Tibial nerve (tissue), 3 donors: ENCODE measurements around the gene BTBD9.

Source experiments
- POLR2A ChIP-seq, 2 donors: fragments of 450-650 bp; IDR thresholded peaks; one replicate each; pipeline ENCODE4 v1.6.1; 2017; ENCODE audit warnings: antibody characterized with exemption in 2 of 2, mild to moderate bottlenecking in 2 of 2, moderate library complexity in 2 of 2
- TF ChIP-seq, protein P1 (sequence below), 5 experiments: fragments of 200-600 bp in 3 of 5; fragments of 450-650 bp in 2 of 5; sonication (generic) in 3 of 5; IDR thresholded peaks; one replicate each; pipeline ENCODE4 v1.5.1; 2016 to 2019; ENCODE audit warnings: antibody characterized with exemption in 5 of 5, mild to moderate bottlenecking in 3 of 5, moderate library complexity in 2 of 5

DNA sequence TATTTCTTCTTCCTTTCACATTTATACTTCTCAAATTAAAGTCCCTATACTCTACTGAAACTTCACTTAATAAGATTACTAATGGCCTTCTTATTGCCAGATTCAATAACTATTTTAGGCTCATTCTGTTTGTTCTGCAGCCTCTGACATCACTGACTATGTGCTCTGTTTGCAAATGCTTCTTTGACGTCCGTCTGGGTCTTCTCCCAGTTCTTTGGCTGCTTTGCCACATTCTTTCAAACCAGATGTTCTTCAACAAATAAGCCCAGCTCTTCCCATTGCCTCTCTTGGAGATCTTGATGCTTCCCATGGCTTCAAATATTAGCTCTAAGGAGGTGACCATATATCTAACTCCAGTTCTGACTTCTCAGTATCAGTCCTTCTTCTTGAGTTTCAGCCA, 117.4 kb downstream of the BTBD9 start:
- TF ChIP-seq, protein P1, sequence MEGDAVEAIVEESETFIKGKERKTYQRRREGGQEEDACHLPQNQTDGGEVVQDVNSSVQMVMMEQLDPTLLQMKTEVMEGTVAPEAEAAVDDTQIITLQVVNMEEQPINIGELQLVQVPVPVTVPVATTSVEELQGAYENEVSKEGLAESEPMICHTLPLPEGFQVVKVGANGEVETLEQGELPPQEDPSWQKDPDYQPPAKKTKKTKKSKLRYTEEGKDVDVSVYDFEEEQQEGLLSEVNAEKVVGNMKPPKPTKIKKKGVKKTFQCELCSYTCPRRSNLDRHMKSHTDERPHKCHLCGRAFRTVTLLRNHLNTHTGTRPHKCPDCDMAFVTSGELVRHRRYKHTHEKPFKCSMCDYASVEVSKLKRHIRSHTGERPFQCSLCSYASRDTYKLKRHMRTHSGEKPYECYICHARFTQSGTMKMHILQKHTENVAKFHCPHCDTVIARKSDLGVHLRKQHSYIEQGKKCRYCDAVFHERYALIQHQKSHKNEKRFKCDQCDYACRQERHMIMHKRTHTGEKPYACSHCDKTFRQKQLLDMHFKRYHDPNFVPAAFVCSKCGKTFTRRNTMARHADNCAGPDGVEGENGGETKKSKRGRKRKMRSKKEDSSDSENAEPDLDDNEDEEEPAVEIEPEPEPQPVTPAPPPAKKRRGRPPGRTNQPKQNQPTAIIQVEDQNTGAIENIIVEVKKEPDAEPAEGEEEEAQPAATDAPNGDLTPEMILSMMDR (IDR thresholded peaks at IDR 0.05), result no peak
- no peak for TF ChIP-seq POLR2A (IDR thresholded peaks at IDR 0.05)
